ENCODE data around the gene CABYR. TPM values are rescaled to one million over a fixed set of nuclear protein-coding genes. Genes with fewer than 3 reads are reported as not detected.
A peak's percentile ranks its signal among the peaks of the same experiment; 100 is the strongest.

CABYR gene
- total RNA-seq, 1 donor, result 4.0 TPM

DNA sequence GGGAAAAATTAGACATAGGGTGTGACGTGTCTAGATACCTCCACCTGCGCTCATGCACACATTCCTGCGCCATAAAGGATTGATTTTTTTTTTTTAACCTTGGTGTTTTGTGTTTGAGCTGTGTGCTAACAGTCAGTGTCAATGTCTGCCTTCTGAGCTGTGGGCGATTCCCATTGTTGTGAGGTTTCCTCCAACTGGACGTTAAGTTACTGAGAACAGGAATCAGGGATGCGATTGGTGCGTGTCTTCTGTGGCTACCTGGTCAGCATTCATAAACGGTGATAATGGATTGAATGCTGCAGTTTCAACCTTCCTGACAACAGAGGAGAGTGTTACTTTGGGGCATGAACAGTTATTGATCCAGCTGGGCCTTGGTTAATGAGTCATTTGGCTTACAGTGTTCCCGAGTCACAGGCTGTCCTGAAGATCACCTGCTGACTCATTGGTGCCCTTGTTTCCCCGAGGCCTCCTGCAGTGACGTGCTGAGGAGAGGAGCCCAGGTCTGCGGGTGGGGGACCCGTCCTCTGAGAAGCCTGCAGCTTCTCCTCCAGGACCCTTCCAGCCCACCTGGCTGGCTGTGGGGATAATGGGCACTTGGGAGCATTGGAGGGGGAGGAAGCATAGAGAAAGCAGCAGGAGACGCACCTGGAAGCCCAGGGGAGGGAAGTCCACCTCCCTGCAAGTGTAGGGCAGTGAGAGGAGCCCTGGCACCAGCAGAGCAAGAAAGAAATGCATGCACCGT, 25.8 kb upstream of the CABYR start:
- H3K79me2 ChIP-seq (ENCODE audit: insufficient read depth, low read length), result no peaks in the 10 kb centered on the region
- H3K36me3 ChIP-seq (ENCODE audit: insufficient read depth, low read length), result peaks cover 2% of the 10 kb centered on the region
- H4K20me1 ChIP-seq (ENCODE audit: insufficient read depth, low read length), result no peaks in the 10 kb centered on the region
- H3K4me1 ChIP-seq (ENCODE audit: insufficient read depth, low read length), result peaks cover 6% of the 10 kb centered on the region
- TF ChIP-seq, protein P1, sequence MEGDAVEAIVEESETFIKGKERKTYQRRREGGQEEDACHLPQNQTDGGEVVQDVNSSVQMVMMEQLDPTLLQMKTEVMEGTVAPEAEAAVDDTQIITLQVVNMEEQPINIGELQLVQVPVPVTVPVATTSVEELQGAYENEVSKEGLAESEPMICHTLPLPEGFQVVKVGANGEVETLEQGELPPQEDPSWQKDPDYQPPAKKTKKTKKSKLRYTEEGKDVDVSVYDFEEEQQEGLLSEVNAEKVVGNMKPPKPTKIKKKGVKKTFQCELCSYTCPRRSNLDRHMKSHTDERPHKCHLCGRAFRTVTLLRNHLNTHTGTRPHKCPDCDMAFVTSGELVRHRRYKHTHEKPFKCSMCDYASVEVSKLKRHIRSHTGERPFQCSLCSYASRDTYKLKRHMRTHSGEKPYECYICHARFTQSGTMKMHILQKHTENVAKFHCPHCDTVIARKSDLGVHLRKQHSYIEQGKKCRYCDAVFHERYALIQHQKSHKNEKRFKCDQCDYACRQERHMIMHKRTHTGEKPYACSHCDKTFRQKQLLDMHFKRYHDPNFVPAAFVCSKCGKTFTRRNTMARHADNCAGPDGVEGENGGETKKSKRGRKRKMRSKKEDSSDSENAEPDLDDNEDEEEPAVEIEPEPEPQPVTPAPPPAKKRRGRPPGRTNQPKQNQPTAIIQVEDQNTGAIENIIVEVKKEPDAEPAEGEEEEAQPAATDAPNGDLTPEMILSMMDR (IDR thresholded peaks at IDR 0.05; ENCODE audit: extremely low read depth, low read depth, low read length), result no peak
- peak; percentile 8 for DNase-seq (ENCODE audit: insufficient read length, low spot score, missing footprints)
- H3K9me3 ChIP-seq (ENCODE audit: low read depth, low read length), result no peaks in the 10 kb centered on the region
- no peak overlapping the region for H3K4me3 ChIP-seq (ENCODE audit: insufficient read depth, low read length)
- H3K27me3 ChIP-seq (ENCODE audit: insufficient read depth, low read length), result no peaks in the 10 kb centered on the region
- no peak overlapping the region for H3K27ac ChIP-seq (ENCODE audit: low read depth, low read length)
- H3K4me2 ChIP-seq (ENCODE audit: insufficient read depth, low read length), result no peak overlapping the region
- no peak overlapping the region for H2AFZ ChIP-seq (ENCODE audit: low read length)

GRCh38 chr18:24114924-24115549, 23.8 kb upstream of the CABYR start:
- no peaks in the 10 kb centered on the region for H3K79me2 ChIP-seq (ENCODE audit: insufficient read depth, low read length)
- DNase-seq (ENCODE audit: insufficient read length, low spot score, missing footprints), result no peak
- H3K4me3 ChIP-seq (ENCODE audit: insufficient read depth, low read length), result no peak overlapping the region
- no peak overlapping the region for H3K4me2 ChIP-seq (ENCODE audit: insufficient read depth, low read length)
- H3K27ac ChIP-seq (ENCODE audit: low read depth, low read length), result no peak overlapping the region
- peaks cover 6% of the 10 kb centered on the region for H3K4me1 ChIP-seq (ENCODE audit: insufficient read depth, low read length)
- peaks cover 9% of the 10 kb centered on the region for H3K36me3 ChIP-seq (ENCODE audit: insufficient read depth, low read length)
- no peaks in the 10 kb centered on the region for H3K9me3 ChIP-seq (ENCODE audit: low read depth, low read length)
- H2AFZ ChIP-seq (ENCODE audit: low read length), result no peak overlapping the region
- no peaks in the 10 kb centered on the region for H4K20me1 ChIP-seq (ENCODE audit: insufficient read depth, low read length)
- H3K27me3 ChIP-seq (ENCODE audit: insufficient read depth, low read length), result no peaks in the 10 kb centered on the region
- TF ChIP-seq, protein P1 (IDR thresholded peaks at IDR 0.05; ENCODE audit: extremely low read depth, low read depth, low read length), result no peak

GRCh38 chr18:24115628-24116027, 23.2 kb upstream of the CABYR start:
- no peaks in the 10 kb centered on the region for H4K20me1 ChIP-seq (ENCODE audit: insufficient read depth, low read length)
- no peak overlapping the region for H3K27ac ChIP-seq (ENCODE audit: low read depth, low read length)
- H3K4me3 ChIP-seq (ENCODE audit: insufficient read depth, low read length), result no peak overlapping the region
- TF ChIP-seq, protein P1 (IDR thresholded peaks at IDR 0.05; ENCODE audit: extremely low read depth, low read depth, low read length), result no peak
- no peaks in the 10 kb centered on the region for H3K79me2 ChIP-seq (ENCODE audit: insufficient read depth, low read length)
- DNase-seq (ENCODE audit: insufficient read length, low spot score, missing footprints), result no peak
- H3K4me2 ChIP-seq (ENCODE audit: insufficient read depth, low read length), result no peak overlapping the region
- H2AFZ ChIP-seq (ENCODE audit: low read length), result no peak overlapping the region
- H3K4me1 ChIP-seq (ENCODE audit: insufficient read depth, low read length), result peaks cover 6% of the 10 kb centered on the region
- no peaks in the 10 kb centered on the region for H3K9me3 ChIP-seq (ENCODE audit: low read depth, low read length)
- peaks cover 14% of the 10 kb centered on the region for H3K36me3 ChIP-seq (ENCODE audit: insufficient read depth, low read length)
- no peaks in the 10 kb centered on the region for H3K27me3 ChIP-seq (ENCODE audit: insufficient read depth, low read length)
